HepG2 (cell line): ENCODE results near the gene HDDC3. TPM values are rescaled to one million over a fixed set of nuclear protein-coding genes. Genes with fewer than 3 reads are reported as not detected.
A peak's percentile ranks its signal among the peaks of the same experiment; 100 is the strongest.

Experiments
- BCL3 ChIP-seq: sonication (generic); formaldehyde crosslinking; IDR thresholded peaks from 2 replicates; pipeline ENCODE4 v1.5.1; 2020; ENCODE audit warnings: mild to moderate bottlenecking, missing genetic modification reagents, moderate library complexity
- BORCS8-MEF2B ChIP-seq: sonication (generic); formaldehyde crosslinking; IDR thresholded peaks from 2 replicates; pipeline ENCODE4 v1.8.0; 2022; ENCODE audit warnings: mild to moderate bottlenecking, missing genetic modification reagents
- CC2D1A ChIP-seq: sonication (generic); formaldehyde crosslinking; IDR thresholded peaks from 2 replicates; pipeline ENCODE4 v1.8.1; 2023; ENCODE audit warnings: mild to moderate bottlenecking, missing genetic modification reagents
- DZIP1 ChIP-seq: sonication (generic); formaldehyde crosslinking; IDR thresholded peaks from 2 replicates; pipeline ENCODE4 v1.5.0; 2020; ENCODE audit warnings: mild to moderate bottlenecking, missing genetic modification reagents
- FLYWCH1 ChIP-seq: sonication (generic); formaldehyde crosslinking; IDR thresholded peaks from 2 replicates; pipeline ENCODE4 v1.8.1; 2023; ENCODE audit warnings: mild to moderate bottlenecking, missing genetic modification reagents
- FOXJ3 ChIP-seq: sonication (generic); formaldehyde crosslinking; IDR thresholded peaks from 2 replicates; pipeline ENCODE4 v1.4.0; 2020; ENCODE audit warnings: missing genetic modification reagents, mild to moderate bottlenecking, borderline replicate concordance
- FOXK2 ChIP-seq: fragments of 450-650 bp; IDR thresholded peaks from 2 replicates; pipeline ENCODE4 v1.6.1; 2016
- HNRNPL ChIP-seq: fragments of 200-400 bp; formaldehyde crosslinking; IDR thresholded peaks from 2 replicates; pipeline ENCODE4 v1.6.1; 2017; ENCODE audit warnings: mild to moderate bottlenecking, low read depth, low read length
- IKZF1 ChIP-seq: fragments of 450-650 bp; IDR thresholded peaks from 2 replicates; pipeline ENCODE4 v1.7.1; 2016
- JUN ChIP-seq: sonication (generic); formaldehyde crosslinking; IDR thresholded peaks from 2 replicates; pipeline ENCODE4 v1.4.0; 2020; ENCODE audit warnings: mild to moderate bottlenecking, missing genetic modification reagents
- KLF16 ChIP-seq, 2 experiments: sonication (generic) in 1 of 2; formaldehyde crosslinking in 1 of 2; IDR thresholded peaks; 2 replicates each; pipeline versions ENCODE4 v1.6.1 to v1.8.0; 2016 to 2023; ENCODE audit warnings: missing genetic modification reagents in 2 of 2, missing compliant biosample characterization in 1 of 2
- LBX2 ChIP-seq: sonication (generic); formaldehyde crosslinking; IDR thresholded peaks from 2 replicates; pipeline ENCODE4 v1.5.0; 2020; ENCODE audit warnings: missing genetic modification reagents, mild to moderate bottlenecking, borderline replicate concordance
- MED13 ChIP-seq: sonication (generic); formaldehyde crosslinking; IDR thresholded peaks from 2 replicates; pipeline ENCODE4 v1.5.0; 2020; ENCODE audit warnings: missing genetic modification reagents
- MEIS1 ChIP-seq: sonication (generic); formaldehyde crosslinking; IDR thresholded peaks from 2 replicates; pipeline ENCODE4 v1.9.0; 2021; ENCODE audit warnings: mild to moderate bottlenecking, missing genetic modification reagents, moderate library complexity, borderline replicate concordance
- MLLT10 ChIP-seq: sonication (generic); formaldehyde crosslinking; IDR thresholded peaks from 2 replicates; pipeline ENCODE4 v1.4.0; 2020; ENCODE audit warnings: missing genetic modification reagents
- NR1H2 ChIP-seq: sonication (generic); formaldehyde crosslinking; IDR thresholded peaks from 2 replicates; pipeline ENCODE4 v1.8.1; 2022; ENCODE audit warnings: low read depth, missing genetic modification reagents, borderline replicate concordance
- PRPF4 ChIP-seq: fragments of 200-400 bp; formaldehyde crosslinking; IDR thresholded peaks from 2 replicates; pipeline ENCODE4 v1.6.1; 2016; ENCODE audit warnings: low read length, low read depth; ENCODE audit not compliant: poor library complexity, severe bottlenecking
- SCMH1 ChIP-seq: sonication (generic); formaldehyde crosslinking; IDR thresholded peaks from 2 replicates; pipeline ENCODE4 v1.9.0; 2021; ENCODE audit warnings: missing genetic modification reagents, mild to moderate bottlenecking, borderline replicate concordance
- TBX2 ChIP-seq: sonication (generic); formaldehyde crosslinking; IDR thresholded peaks from 2 replicates; pipeline ENCODE4 v1.5.0; 2020; ENCODE audit warnings: missing genetic modification reagents, mild to moderate bottlenecking, borderline replicate concordance
- ZFP1 ChIP-seq: IDR thresholded peaks from 2 replicates; pipeline ENCODE4 v1.6.1; 2016
- ZKSCAN1 ChIP-seq: fragments of 150-350 bp; IDR thresholded peaks from 2 replicates; pipeline ENCODE4 v1.6.1; 2014; ENCODE audit warnings: low read length
- ZMYM4 ChIP-seq: sonication (generic); formaldehyde crosslinking; IDR thresholded peaks from 2 replicates; pipeline ENCODE4 v1.8.1; 2023; ENCODE audit warnings: mild to moderate bottlenecking, missing genetic modification reagents
- ZNF430 ChIP-seq: sonication (generic); formaldehyde crosslinking; IDR thresholded peaks from 2 replicates; pipeline ENCODE4 v1.9.0; 2021; ENCODE audit warnings: mild to moderate bottlenecking, missing genetic modification reagents
- ZNF484 ChIP-seq: sonication (generic); formaldehyde crosslinking; IDR thresholded peaks from 2 replicates; pipeline ENCODE4 v1.5.1; 2020; ENCODE audit warnings: mild to moderate bottlenecking, low read depth, missing genetic modification reagents, borderline replicate concordance
- ZNF75D ChIP-seq: sonication (generic); formaldehyde crosslinking; IDR thresholded peaks from 2 replicates; pipeline ENCODE4 v1.8.1; 2023; ENCODE audit warnings: missing genetic modification reagents, mild to moderate bottlenecking, borderline replicate concordance
- ZNF768 ChIP-seq: sonication (generic); formaldehyde crosslinking; IDR thresholded peaks from 2 replicates; pipeline ENCODE4 v1.4.0; 2020; ENCODE audit warnings: missing genetic modification reagents
- ZNF775 ChIP-seq: sonication (generic); formaldehyde crosslinking; IDR thresholded peaks from 2 replicates; pipeline ENCODE4 v1.4.0; 2020; ENCODE audit warnings: missing genetic modification reagents, mild to moderate bottlenecking, moderate library complexity, borderline replicate concordance
- ZNF792 ChIP-seq: IDR thresholded peaks from 2 replicates; pipeline ENCODE4 v1.6.1; 2016
- polyA plus RNA-seq, 8 experiments: library from polyadenylated mRNA; depleted of rRNA in 3 of 8; stranded (reverse) in 7 of 8; unstranded in 1 of 8; fragments of >200 nt; fragmentation: Illumina TruSeq in 4 of 8; extraction: Trizol in 4 of 8; gene quantifications; 2 replicates each; pipeline versions ENCODE4 v1.2.1 to v1.2.3, GENCODE V29; 2011 to 2016; ENCODE audit warnings: low read depth in 4 of 8, missing spikeins in 1 of 8, mixed read lengths in 1 of 8; ENCODE audit not compliant: insufficient read depth in 1 of 8
- total RNA-seq, 5 experiments: library from RNA; depleted of rRNA; stranded (reverse); fragments of >200 nt; fragmentation: Illumina TruSeq; extraction: Trizol; gene quantifications; 2 replicates each; pipeline ENCODE4 v1.2.3, GENCODE V29; 2016; ENCODE audit warnings: low read depth in 1 of 5

HDDC3 gene
- total and polyA plus RNA-seq, 2 of the 13 experiments (the other 11 are each of a cell fraction or from before 2014, with no cell fraction given), result 18.7 to 28.3 TPM

DNA sequence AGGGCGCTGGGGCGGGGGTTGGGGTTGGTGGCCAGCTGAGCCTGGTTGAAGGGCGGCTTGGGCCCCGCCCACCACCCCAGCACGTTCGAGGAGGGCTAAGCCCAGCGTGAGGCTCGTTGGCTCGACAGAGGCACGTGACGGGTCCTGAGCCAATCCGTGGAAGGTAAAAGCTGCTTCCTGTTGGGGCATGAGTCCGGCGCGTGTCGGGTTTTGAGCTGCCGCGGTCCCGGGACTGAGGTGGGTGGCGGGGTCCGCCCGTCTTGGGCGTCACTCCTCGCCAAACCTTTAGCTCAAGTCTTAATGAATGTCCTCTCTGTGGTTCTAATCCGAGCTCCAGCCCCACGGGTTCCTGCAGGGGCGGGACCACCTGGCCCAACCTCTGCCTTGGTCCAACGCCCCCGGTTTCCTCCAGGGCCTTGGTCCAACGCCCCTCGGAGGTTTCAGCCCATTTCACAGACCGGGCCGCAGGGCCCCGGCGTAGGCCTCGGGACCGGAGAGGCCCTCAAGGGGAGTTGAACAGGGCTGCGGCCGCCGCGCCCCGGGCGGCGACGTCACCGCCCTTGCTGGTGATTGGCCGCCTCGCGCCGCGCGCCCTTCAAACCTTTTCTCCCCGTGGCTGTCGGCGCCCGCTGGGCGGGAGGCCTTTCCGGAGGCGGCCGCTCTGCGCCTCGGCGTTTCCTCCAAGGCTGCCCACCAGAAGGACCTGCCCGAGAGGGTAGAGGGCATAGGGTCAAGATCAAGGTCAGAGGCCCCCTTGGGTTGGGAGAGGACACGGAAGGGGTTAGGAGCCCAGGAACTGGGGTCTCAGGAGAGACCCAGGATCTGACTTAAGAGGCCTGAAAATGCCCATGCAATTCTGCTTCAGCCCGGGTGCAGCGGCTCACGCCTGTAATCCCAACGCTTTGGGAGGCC, 22.6 kb upstream of the HDDC3 start, which contains the start of gene RCCD1 (continued):
- TF ChIP-seq KLF16 (CRISPR knock-in tag; IDR thresholded peaks at IDR 0.05) (peak in 1 of 2 experiments; percentile 90; a peak in 2 of 4 replicates), SCMH1 (CRISPR knock-in tag) (no peak), ZFP1 (CRISPR knock-in tag) (no peak), NR1H2 (CRISPR knock-in tag) (peak; percentile 77; the same call in 1 of the 2 replicates), ZKSCAN1 (no peak), FLYWCH1 (no peak), ZNF792 (CRISPR knock-in tag) (no peak; the same call in none of the 2 replicates), MLLT10 (no peak), ZNF430 (CRISPR knock-in tag) (peak; percentile 88; the same call in 1 of the 2 replicates), BCL3 (peak; percentile 46; the same call in 1 of the 2 replicates), IKZF1 (no peak), JUN (CRISPR knock-in tag) (no peak), MEIS1 (CRISPR knock-in tag) (no peak), TBX2 (CRISPR knock-in tag) (no peak), MED13 (CRISPR knock-in tag) (0 out of 2 replicates have a peak, but pooled peaks have one; percentile 12), ZNF768 (CRISPR knock-in tag) (no peak), ZNF775 (CRISPR knock-in tag) (no peak), ZNF75D (peak; percentile 71; the same call in 1 of the 2 replicates), DZIP1 (CRISPR knock-in tag) (no peak), ZMYM4 (CRISPR knock-in tag) (peak; percentile 60), FOXK2 (no peak), HNRNPL (no peak), LBX2 (CRISPR knock-in tag) (no peak), ZNF484 (no peak), CC2D1A (CRISPR knock-in tag) (0 out of 2 replicates have a peak, but pooled peaks have one; percentile 48), FOXJ3 (peak; percentile 56; the same call in 1 of the 2 replicates), BORCS8-MEF2B (CRISPR knock-in tag) (peak; percentile 84; the same call in 1 of the 2 replicates), PRPF4 (no peak)
